Fibroblast of villous mesenchyme (primary cell): ENCODE results near the gene JCHAIN. TPM values are rescaled to one million over a fixed set of nuclear protein-coding genes. Genes with fewer than 3 reads are reported as not detected.

ENCODE experiments used
- DNase-seq: peaks from one replicate; pipeline ENCODE4 v3.0.0-alpha.2; 2010; ENCODE audit warnings: low read depth
- H3K4me3 ChIP-seq: 2 replicates; pipeline ENCODE4 v1.5.1; 2011; ENCODE audit warnings: low read depth, mild to moderate bottlenecking, low read length
- CTCF ChIP-seq: IDR thresholded peaks from 2 replicates; pipeline ENCODE4 v1.5.1; 2012; ENCODE audit warnings: low read depth, mild to moderate bottlenecking, low read length; ENCODE audit not compliant: insufficient read depth
- total RNA-seq: library from RNA; depleted of rRNA; stranded (reverse); fragments of >200 nt; gene quantifications from 2 replicates; pipeline ENCODE4 v1.2.3, GENCODE V29; 2012

The JCHAIN gene
- total RNA-seq, 1 donor = 2.6 TPM

- no peak for TF ChIP-seq CTCF
- DNase-seq = no peak
- H3K4me3 ChIP-seq = no peak overlapping the region
Observed at GRCh38 chr4:70627620-70628019, 38.7 kb downstream of the JCHAIN start.

- no peak for DNase-seq
- H3K4me3 ChIP-seq = no peak overlapping the region
- TF ChIP-seq CTCF = no peak
Observed at GRCh38 chr4:70624226-70624793, 42.0 kb downstream of the JCHAIN start.

GRCh38 chr4:70623323-70623722 is 43.0 kb downstream of the JCHAIN start:
- TF ChIP-seq CTCF = no peak
- no peak overlapping the region for H3K4me3 ChIP-seq
- no peak for DNase-seq

- no peak for DNase-seq
- TF ChIP-seq CTCF = no peak
- no peak overlapping the region for H3K4me3 ChIP-seq
Observed at GRCh38 chr4:70619778-70620177, 46.5 kb downstream of the JCHAIN start.

GRCh38 chr4:70619288-70619687 is 47.0 kb downstream of the JCHAIN start:
- H3K4me3 ChIP-seq = no peak overlapping the region
- DNase-seq = no peak
- TF ChIP-seq CTCF = no peak

- no peak for DNase-seq
- no peak for TF ChIP-seq CTCF
- H3K4me3 ChIP-seq = no peak overlapping the region
Observed at GRCh38 chr4:70614184-70614555, 52.1 kb downstream of the JCHAIN start.
